Measurements from ENCODE around the gene OPN1MW2.
"Not testable (repeated sequence)": the region's sequence is repeated elsewhere in the genome, so short reads cannot be mapped to it uniquely, and the experiment has no call there.

Gene OPN1MW2

GRCh38 chrX:154219456-154219855 lies at the start of gene OPN1MW2:
Gene OPN1MW2, plus strand, starts transcription at chrX:154219756. Its CDS starts 60 bp downstream, at chrX:154219816.
- not testable (repeated sequence) for DNase-seq

- DNase-seq, result not testable (repeated sequence)
These were observed 47.0 kb upstream of the OPN1MW2 start for GRCh38 chrX:154172535-154172943.

- not testable (repeated sequence) for DNase-seq
These were observed 45.2 kb upstream of the OPN1MW2 start for GRCh38 chrX:154174356-154174755.

GRCh38 chrX:154182296-154182695 lies 37.3 kb upstream of the OPN1MW2 start, which contains the start of gene OPN1MW:
Gene OPN1MW, plus strand, starts transcription at chrX:154182596. Its CDS starts 82 bp downstream, at chrX:154182678.
- DNase-seq, result not testable (repeated sequence)

GRCh38 chrX:154183794-154184193 lies 35.8 kb upstream of the OPN1MW2 start:
- not testable (repeated sequence) for DNase-seq

- DNase-seq, result not testable (repeated sequence)
These were observed 26.7 kb upstream of the OPN1MW2 start for GRCh38 chrX:154192846-154193245.

- DNase-seq, result not testable (repeated sequence)
These were observed 25.2 kb upstream of the OPN1MW2 start for GRCh38 chrX:154194316-154194715.

GRCh38 chrX:154196466-154196865 lies 23.1 kb upstream of the OPN1MW2 start:
- DNase-seq, result not testable (repeated sequence)

GRCh38 chrX:154209670-154210418 lies 9.7 kb upstream of the OPN1MW2 start:
- DNase-seq, result not testable (repeated sequence)

- DNase-seq, result not testable (repeated sequence)
These were observed 8.5 kb upstream of the OPN1MW2 start for GRCh38 chrX:154211057-154211456.

- not testable (repeated sequence) for DNase-seq
These were observed 8.1 kb upstream of the OPN1MW2 start for GRCh38 chrX:154211499-154211898.

- not testable (repeated sequence) for DNase-seq
These were observed 5.7 kb downstream of the OPN1MW2 start for GRCh38 chrX:154225292-154225691.

- DNase-seq, result not testable (repeated sequence)
These were observed 7.2 kb downstream of the OPN1MW2 start for GRCh38 chrX:154226706-154227105.

- DNase-seq, result not testable (repeated sequence)
These were observed 11.9 kb downstream of the OPN1MW2 start for GRCh38 chrX:154231443-154231842.

GRCh38 chrX:154233620-154234019 lies 14.1 kb downstream of the OPN1MW2 start:
- DNase-seq, result not testable (repeated sequence)

- DNase-seq, result not testable (repeated sequence)
These were observed 19.5 kb downstream of the OPN1MW2 start for GRCh38 chrX:154238939-154239559.

GRCh38 chrX:154239982-154240503 lies 20.5 kb downstream of the OPN1MW2 start:
- DNase-seq, result not testable (repeated sequence)

GRCh38 chrX:154247377-154248045 lies 28.0 kb downstream of the OPN1MW2 start:
- not testable (repeated sequence) for DNase-seq

GRCh38 chrX:154248076-154248475 lies 28.5 kb downstream of the OPN1MW2 start:
- not testable (repeated sequence) for DNase-seq

GRCh38 chrX:154257282-154257681 lies 37.7 kb downstream of the OPN1MW2 start, which contains the start of gene OPN1MW3:
Gene OPN1MW3, plus strand, starts transcription at chrX:154257582. Its CDS starts 38 bp downstream, at chrX:154257620.
- DNase-seq, result not testable (repeated sequence)

- not testable (repeated sequence) for DNase-seq
These were observed 39.2 kb downstream of the OPN1MW2 start for GRCh38 chrX:154258711-154259110.

- not testable (repeated sequence) for DNase-seq
These were observed 43.5 kb downstream of the OPN1MW2 start for GRCh38 chrX:154263072-154263471.

GRCh38 chrX:154269245-154269644 lies 49.7 kb downstream of the OPN1MW2 start:
- DNase-seq, result not testable (repeated sequence)
